Measurements from ENCODE around the gene TEX12.
"Not testable (repeated sequence)": the region's sequence is repeated elsewhere in the genome, so short reads cannot be mapped to it uniquely, and the experiment has no call there.

Gene TEX12

DNA sequence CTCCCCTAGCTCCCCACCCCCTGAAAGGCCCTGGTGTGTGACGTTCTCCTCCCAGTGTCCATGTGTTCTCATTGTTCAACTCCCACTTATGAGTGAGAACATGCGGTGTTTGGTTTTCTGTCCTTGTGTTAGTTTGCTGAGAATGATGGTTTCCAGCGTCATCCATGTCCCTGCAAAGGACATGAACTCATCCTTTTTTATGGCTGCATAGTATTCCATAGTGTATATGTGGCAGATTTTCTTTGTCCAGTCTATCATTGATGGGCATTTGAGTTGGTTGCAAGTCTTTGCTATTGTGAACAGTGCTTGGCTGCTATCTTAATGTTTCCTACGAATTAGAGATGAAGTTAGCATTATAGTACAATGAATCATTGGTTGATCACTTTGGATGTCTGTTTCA, 31.9 kb downstream of the TEX12 start:
- not testable (repeated sequence) for H3K4me3 ChIP-seq, H3K27ac ChIP-seq

DNA sequence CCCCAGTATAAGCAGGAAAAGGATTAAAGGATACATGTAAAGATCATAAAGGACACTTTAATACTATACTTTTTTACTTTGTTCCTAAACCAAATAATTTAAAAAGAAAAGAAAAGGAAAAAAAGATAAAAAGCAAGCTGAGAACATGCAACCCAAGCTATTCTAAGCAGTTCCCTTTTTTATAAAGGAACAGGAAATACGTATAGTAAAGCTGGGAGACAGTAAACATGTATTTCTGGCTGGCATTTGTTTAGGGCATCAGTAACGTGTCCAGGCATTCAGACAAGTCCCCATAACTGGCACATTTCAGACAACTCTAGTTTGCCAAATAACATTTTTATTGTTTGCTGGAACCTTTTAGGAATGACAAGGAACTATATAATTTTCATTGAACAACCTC, 33.1 kb downstream of the TEX12 start:
- no peak overlapping the region for H3K4me3 ChIP-seq
- no peak overlapping the region for H3K27ac ChIP-seq

DNA sequence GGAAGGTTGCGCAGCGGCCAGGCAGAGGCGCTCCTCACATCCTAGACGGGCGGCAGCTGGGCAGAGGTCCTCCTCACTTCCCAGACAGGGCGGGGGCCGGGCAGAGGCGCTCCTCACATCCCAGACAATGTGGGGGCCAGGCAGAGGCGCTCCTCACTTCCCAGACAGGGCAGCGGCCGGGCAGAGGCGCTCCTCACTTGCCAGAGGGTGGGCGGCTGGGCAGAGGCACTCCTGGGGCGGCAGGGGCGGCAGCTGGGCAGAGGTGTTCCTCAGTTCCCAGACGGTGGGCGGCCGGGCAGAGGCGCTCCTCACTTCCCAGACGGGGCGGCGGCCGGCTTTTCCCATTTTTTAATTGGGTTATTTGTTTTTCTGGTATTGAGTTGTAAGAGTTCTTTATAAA, 38.9 kb downstream of the TEX12 start:
- H3K4me3 ChIP-seq: no peak overlapping the region
- no peak overlapping the region for H3K27ac ChIP-seq

DNA sequence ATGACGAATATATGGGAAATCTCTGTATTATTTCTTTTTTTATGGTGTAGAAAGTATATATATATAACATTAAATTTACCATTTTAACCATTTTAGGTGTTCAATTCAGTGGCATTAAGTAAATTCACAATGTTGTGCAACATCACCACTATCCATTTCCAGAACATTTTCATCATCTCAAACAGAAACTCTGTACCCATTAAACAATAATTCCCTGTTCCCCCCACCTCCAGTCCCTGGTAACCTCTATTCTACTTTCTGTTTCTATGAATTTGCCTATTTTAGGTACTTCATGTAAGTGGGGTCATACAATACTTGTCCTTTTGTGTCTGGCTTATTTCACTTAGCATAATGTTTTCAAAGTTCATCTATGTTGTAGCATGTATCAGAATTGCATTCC, 43.7 kb downstream of the TEX12 start:
- Histone ChIP-seq H3K27ac (no peak overlapping the region), H3K4me3 (no peak overlapping the region)

DNA sequence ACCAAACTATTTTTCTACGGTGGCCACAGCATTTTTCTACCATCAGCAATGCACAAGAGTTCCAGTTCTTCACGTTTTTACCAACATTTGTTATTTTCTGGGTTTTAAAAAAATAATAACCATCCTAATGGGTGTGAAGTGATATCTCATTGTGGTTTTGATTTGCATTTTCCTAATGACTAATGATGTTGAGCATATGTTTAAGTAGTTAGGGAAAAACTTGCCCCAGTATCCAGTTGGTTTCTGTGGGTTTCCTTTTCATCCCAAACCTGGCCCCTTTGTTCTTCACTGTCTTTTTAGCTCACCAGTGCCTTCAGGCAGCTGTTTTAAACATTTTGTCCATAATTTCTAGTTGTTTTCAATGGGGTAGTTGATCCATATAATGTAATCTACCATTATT, 44.4 kb downstream of the TEX12 start:
- no peak overlapping the region for H3K27ac ChIP-seq
- no peak overlapping the region for H3K4me3 ChIP-seq

DNA sequence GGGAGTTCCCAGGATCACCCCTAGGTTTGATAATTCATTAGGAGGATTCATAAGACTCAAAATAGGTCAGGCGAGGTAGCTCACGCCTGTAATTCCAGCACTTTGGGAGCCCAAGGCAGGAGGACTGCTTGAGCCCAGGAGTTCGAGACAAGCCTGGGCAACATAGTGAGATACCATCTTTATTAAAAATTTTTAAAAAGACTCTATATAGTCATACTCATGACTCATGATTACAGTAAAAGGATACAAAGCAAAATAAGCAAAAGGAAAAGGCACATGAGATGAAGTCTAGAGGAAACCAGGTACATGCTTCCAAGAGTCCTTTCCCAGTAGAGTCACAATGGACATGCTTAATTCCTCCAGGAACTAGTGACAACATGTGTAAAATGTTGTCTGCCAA, 45.1 kb downstream of the TEX12 start:
- Histone ChIP-seq H3K4me3 (no peak overlapping the region), H3K27ac (no peak overlapping the region)

DNA sequence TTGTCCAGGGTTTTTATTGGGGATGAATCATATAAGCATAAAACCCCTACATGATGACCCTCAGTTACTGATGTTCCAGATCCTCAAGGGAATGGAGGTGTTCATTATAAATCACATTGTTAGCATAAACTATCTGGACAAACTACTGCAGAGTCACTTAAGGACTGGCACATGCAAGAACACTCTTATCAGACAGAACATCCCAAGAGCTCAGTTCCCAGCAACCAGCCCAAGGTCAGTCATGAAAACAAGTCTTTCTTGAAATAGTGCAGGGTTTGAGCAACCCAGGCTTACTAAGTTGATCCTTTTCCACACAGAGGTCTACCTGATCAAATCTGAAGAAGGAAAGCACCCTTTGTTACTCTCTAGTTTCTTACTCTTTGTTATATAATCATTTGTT, 45.5 kb downstream of the TEX12 start:
- Histone ChIP-seq H3K27ac (no peak overlapping the region), H3K4me3 (no peak overlapping the region)

DNA sequence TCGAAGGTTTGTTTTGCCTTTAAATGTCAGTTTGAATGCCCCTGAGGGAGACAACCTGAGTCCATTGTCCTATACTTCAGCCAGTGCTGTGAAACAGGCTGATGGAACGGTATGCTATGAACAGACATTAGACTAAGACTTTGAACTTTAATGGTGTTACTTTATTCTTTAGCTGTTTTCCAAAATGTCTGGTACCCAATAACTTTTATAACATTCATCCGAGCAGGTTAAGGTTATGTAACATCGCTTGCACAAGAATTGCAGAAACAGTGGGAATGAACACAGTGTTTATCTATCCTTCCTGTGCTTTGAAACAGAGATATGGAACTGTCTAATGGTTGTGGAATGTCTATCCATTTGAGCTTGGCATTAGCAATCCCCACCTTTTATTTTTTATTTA, 46.6 kb downstream of the TEX12 start:
- Histone ChIP-seq H3K27ac (no peak overlapping the region), H3K4me3 (no peak overlapping the region)

DNA sequence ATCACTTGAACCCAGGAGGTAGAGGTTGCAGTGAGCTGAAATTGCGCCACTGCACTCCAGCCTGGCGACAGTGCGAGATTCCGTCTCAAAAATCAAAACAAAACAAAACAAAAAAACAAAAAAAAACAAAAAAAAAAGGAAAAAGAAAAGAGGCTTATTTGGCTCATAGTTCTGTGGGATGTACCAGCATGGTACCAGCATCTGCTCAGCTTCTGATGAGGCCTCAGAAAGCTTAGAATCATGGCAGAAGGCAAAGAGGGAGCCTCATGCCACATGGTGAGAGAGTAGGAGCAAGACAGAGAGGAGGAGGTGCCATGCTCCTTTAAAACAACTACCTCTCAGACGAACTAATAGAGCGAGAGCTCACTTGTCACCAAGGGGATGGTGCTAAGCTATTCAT, 48.4 kb downstream of the TEX12 start:
- Histone ChIP-seq H3K27ac (no peak overlapping the region), H3K4me3 (no peak overlapping the region)

DNA sequence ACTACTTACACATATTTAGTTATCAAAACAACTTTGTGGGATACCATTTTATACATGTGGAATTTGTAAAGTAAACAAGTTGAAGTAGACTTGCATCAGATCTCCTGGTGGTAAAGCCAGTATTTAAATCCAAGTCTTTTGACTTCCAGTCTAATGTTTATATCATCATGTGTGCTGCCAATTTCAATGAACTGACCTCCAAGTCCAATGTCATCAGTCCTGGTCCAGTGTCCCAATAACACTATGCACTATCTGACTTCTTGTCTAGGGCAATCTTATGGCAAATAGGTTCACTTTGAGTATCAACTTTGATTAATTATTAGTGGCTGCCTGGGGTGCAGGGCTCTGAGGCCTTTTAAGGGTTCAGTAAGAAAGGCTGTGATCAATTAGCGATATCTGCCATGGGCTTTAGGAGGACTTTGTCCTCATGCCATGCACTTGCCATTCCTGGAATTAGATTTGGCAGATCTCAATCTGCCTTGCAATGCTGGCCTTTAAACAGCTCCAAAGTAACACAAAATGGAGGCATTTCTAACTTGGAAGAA, 49.5 kb downstream of the TEX12 start:
- Histone ChIP-seq H3K27ac (no peak overlapping the region), H3K4me3 (no peak overlapping the region)

DNA sequence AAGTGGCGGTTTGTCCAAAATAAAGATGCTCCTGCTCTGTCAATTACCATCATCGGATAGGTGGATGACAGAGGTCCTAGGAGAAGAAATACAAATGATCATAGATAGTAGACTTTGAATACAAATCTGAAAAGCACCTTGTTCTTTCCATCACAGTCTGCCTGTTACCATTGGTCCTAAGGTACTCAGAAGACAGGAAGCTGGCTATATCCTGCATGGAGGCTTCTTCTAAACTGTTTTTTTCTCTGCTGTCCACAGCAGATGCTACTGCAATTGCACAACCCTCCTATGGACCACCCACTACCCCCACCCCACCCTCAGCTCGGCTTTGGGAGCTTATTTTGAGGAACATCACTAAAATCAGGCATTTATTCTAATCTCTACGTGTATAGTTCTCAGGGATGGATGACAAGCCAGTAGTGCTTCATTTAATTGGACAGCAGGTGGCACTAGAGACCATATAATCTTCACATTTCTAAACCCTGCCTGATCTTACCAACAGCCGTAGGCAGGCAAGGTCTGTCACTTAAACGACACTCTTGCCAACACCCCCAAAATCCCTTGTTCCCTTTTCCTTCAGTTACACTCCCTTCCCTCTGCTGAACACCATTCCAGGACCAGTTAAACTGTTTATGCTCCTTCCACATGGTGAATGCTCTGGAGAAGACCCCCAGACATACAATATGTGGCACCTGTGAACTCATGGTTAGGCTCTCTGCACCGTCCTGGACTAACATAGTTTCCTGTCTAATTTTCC, 52.5 kb downstream of the TEX12 start:
- Histone ChIP-seq H3K4me3 (no peak overlapping the region), H3K27ac (no peak overlapping the region)

DNA sequence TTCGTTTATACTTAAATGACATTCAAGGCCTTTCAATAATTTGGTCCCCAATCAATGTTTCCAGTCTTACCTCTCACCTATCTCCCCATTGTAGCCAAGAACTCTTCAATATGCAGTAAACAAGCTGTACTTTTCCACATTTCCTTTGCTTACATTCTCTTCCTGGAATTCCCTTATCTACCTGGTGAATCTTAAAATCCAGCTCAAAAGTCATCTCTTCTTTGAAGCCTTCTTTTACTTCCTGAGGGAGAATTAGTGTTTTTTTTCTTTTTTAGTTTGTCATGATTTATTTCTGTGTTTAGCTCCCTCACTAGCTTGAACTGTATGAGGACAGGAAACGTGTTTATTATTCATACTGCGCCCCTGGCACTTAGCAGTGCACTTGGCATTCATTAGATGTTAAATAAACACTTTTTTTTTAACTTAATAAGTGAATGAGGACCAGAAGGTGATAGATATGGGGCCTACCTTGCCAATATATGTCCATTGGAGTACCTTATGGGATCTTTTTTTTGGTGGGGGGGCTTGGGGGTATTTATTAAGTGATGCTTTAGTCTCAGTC, 54.2 kb downstream of the TEX12 start:
- H3K4me3 ChIP-seq: no peak overlapping the region
- peak overlapping the region in 11 of 21 experiments; percentile 2 to 88 (median 57) for H3K27ac ChIP-seq

Data from skin epidermis (tissue), 12 donors.